ENCODE results near the gene CTTNBP2. TPM values are rescaled to one million over a fixed set of nuclear protein-coding genes. Genes with fewer than 3 reads are reported as not detected.

CTTNBP2 gene
- total RNA-seq, 2 donors from 2014 or later: 9.2 to 12.0 TPM

DNA sequence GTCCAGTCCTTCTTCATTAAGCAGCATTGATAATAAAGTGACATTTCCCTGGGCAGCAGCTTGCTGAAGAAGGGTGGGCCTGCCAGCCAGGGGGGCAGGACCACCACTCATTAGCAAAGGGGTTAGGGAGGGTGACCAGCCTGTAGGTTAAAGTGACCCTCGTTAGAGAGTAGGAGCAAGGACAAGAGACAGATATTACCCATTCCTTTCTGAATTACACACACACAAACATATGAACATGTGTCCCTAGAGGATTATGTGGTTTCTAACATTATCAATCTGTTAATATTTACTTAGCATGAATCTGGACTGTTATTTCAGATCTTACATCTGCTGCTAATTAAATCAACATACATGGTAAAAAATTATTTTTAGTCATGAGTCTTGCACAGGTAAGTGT lies 88.9 kb downstream of the CTTNBP2 start:
- TF ChIP-seq, protein P1, sequence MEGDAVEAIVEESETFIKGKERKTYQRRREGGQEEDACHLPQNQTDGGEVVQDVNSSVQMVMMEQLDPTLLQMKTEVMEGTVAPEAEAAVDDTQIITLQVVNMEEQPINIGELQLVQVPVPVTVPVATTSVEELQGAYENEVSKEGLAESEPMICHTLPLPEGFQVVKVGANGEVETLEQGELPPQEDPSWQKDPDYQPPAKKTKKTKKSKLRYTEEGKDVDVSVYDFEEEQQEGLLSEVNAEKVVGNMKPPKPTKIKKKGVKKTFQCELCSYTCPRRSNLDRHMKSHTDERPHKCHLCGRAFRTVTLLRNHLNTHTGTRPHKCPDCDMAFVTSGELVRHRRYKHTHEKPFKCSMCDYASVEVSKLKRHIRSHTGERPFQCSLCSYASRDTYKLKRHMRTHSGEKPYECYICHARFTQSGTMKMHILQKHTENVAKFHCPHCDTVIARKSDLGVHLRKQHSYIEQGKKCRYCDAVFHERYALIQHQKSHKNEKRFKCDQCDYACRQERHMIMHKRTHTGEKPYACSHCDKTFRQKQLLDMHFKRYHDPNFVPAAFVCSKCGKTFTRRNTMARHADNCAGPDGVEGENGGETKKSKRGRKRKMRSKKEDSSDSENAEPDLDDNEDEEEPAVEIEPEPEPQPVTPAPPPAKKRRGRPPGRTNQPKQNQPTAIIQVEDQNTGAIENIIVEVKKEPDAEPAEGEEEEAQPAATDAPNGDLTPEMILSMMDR (IDR thresholded peaks at IDR 0.05): no peak
- ATAC-seq (ENCODE audit: insufficient number of reproducible peaks, low FRiP score, low read depth) (no peak), DNase-seq (ENCODE audit: low spot score) (no peak)
- Histone ChIP-seq H3K27me3 (replicated peaks; ENCODE audit: insufficient read depth) (no peaks in the 10 kb centered on the region), H3K9me3 (no peaks in the 10 kb centered on the region), H3K27ac (no peak overlapping the region), H3K36me3 (no peaks in the 10 kb centered on the region), H3K4me3 (no peak overlapping the region), H3K4me1 (ENCODE audit: control insufficient read depth in 1 of 2, low read depth in 2 of 2) (peaks cover 0 to 19% of the 10 kb centered on the region in 2 donors)

DNA sequence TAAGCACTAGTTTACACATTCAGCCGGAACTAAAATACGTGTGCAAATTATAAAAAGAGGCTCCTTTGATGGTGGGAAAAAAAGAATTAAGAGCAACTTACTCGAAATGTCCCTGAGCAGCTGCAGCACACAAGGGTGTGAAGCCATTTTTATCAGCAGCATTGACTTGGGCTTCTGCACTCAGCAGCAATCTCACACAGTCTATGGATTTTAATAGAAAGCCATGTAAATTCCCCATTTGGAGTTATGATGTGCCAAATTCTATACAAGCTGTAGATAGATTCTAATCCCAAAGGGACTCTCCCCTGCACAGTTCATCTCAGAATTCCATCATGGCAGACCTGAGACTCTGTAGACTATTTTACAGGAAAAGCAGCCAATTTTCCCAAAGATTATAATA lies 90.5 kb downstream of the CTTNBP2 start:
- ATAC-seq (ENCODE audit: insufficient number of reproducible peaks, low FRiP score, low read depth): no peak
- TF ChIP-seq, protein P1 (IDR thresholded peaks at IDR 0.05): no peak
- H3K9me3 ChIP-seq: no peaks in the 10 kb centered on the region

DNA sequence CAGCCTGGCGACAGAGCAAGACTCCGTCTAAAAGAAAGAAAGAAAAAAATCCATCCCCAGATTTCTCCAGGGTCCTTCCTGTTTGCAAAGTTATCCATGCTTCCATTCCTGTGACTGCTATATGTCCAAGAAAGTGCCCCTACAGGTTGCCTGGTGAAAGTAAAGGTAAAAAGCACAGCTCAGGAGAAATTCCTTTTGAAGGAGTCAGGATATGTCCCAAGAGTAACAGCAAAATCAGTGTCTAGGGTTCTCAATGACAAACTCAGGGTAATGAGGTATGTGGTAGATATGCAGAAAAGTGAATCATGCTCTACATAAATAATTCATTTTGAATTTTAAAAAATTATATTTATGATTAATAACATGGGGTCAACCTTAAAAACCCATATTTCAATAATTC lies 91.5 kb downstream of the CTTNBP2 start:
- ATAC-seq (ENCODE audit: insufficient number of reproducible peaks, low FRiP score, low read depth) (no peak), DNase-seq (ENCODE audit: low spot score) (no peak)
- peak overlapping the region in 1 of 2 donors; percentile 55 for H3K27ac ChIP-seq
- no peaks in the 10 kb centered on the region for H3K36me3 ChIP-seq
- peaks cover 0 to 19% of the 10 kb centered on the region in 2 donors for H3K4me1 ChIP-seq (ENCODE audit: control insufficient read depth in 1 of 2, low read depth in 2 of 2)
- H3K9me3 ChIP-seq: no peaks in the 10 kb centered on the region
- TF ChIP-seq, protein P1 (IDR thresholded peaks at IDR 0.05): no peak
- H3K4me3 ChIP-seq: no peak overlapping the region
- no peaks in the 10 kb centered on the region for H3K27me3 ChIP-seq (replicated peaks; ENCODE audit: insufficient read depth)

More for the DNA sequence above, 90.5 kb downstream of the CTTNBP2 start:
- peaks cover 0 to 19% of the 10 kb centered on the region in 2 donors for H3K4me1 ChIP-seq (ENCODE audit: control insufficient read depth in 1 of 2, low read depth in 2 of 2)
- DNase-seq (ENCODE audit: low spot score): no peak
- H3K4me3 ChIP-seq: no peak overlapping the region
- H3K27ac ChIP-seq: no peak overlapping the region
- no peaks in the 10 kb centered on the region for H3K27me3 ChIP-seq (replicated peaks; ENCODE audit: insufficient read depth)
- no peaks in the 10 kb centered on the region for H3K36me3 ChIP-seq

DNA sequence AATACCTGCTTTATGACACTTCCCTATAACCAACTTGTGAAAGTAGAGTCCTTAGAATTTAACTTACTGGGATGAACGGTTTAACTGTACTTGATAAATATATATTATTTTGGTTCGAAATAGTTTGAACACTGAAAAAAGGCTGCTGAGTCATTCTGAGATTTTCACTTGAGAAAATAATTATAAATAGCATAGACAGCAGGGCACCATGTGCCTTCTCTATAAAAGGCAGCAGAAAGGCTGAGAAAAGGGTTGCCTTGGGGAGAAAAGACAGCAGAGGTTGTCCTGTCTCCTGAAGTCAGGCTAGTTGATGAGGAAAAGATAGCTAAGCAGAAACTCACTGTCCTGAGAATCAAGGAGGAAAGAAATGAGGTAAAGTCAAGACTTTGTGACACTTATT lies 92.4 kb downstream of the CTTNBP2 start:
- TF ChIP-seq, protein P1 (IDR thresholded peaks at IDR 0.05): no peak
- peaks cover 0 to 19% of the 10 kb centered on the region in 2 donors for H3K4me1 ChIP-seq (ENCODE audit: control insufficient read depth in 1 of 2, low read depth in 2 of 2)
- DNase-seq (ENCODE audit: low spot score) (no peak), ATAC-seq (ENCODE audit: insufficient number of reproducible peaks, low FRiP score, low read depth) (no peak)
- H3K9me3 ChIP-seq: no peaks in the 10 kb centered on the region
- H3K36me3 ChIP-seq: no peaks in the 10 kb centered on the region
- peak overlapping the region; percentile 5 for H3K4me3 ChIP-seq
- H3K27me3 ChIP-seq (replicated peaks; ENCODE audit: insufficient read depth): no peaks in the 10 kb centered on the region
- H3K27ac ChIP-seq: peak overlapping the region; percentile 55 to 62

DNA sequence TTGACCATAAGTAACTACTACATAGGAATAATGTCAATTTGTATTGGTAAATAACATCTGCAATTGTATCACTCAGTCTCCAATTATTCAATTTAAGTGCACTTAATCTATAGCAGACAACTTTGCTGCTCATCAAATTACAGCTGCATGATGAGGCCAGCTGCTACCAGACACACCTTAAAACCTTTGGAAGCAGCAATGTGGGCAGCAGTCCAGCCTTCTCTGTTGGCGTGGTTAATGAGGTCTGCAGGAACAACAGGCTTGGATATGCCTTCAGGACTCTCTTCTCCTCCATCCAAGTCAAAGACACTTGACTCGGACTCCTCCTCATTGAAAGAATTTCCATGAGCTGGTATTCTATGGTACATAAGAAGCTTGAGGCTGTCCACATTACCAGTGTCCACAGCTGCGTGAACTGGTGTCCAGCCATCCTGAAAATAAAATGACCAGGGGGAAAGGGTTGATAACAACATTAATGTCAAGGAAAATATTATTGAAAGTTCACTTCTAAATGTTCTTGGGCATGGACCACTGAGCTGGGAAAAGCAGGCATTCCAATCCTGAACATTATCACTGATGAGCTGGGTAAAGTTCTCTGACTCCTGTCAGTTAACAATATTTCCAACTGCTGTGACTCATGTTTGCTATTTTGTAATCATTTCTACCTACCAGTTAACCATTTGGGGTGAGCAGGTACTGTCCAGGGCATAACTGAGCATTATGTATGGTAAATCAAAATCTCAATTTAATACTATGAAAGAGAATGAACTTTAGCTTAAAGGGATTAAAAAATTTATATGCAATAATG lies 95.7 kb downstream of the CTTNBP2 start:
- Histone ChIP-seq H3K4me1 (ENCODE audit: control insufficient read depth in 1 of 2, low read depth in 2 of 2) (peaks cover 0 to 19% of the 10 kb centered on the region in 2 donors), H3K27me3 (replicated peaks; ENCODE audit: insufficient read depth) (no peaks in the 10 kb centered on the region), H3K36me3 (no peaks in the 10 kb centered on the region), H3K4me3 (no peak overlapping the region), H3K27ac (no peak overlapping the region), H3K9me3 (no peaks in the 10 kb centered on the region)
- DNase-seq (ENCODE audit: low spot score) (no peak), ATAC-seq (ENCODE audit: insufficient number of reproducible peaks, low FRiP score, low read depth) (no peak)
- TF ChIP-seq, protein P1 (IDR thresholded peaks at IDR 0.05): no peak
